Liver (tissue), 9 donors: ENCODE results near the gene FGF12. TPM values are rescaled to one million over a fixed set of nuclear protein-coding genes. Genes with fewer than 3 reads are reported as not detected.

Source experiments
- DNase-seq: peaks from one replicate; pipeline ENCODE4 v3.0.0-alpha.2; 2017; ENCODE audit warnings: low spot score
- H3K27ac ChIP-seq, 2 donors: one replicate each; pipeline ENCODE4 v1.7.0; 2013; ENCODE audit warnings: inconsistent platforms in 2 of 2, low read length in 2 of 2, control low read depth in 1 of 2, low read depth in 1 of 2, mild to moderate bottlenecking in 1 of 2
- H3K27me3 ChIP-seq, 4 donors: one replicate each; pipeline versions ENCODE4 v1.6.1 to v1.7.0; 2013; ENCODE audit warnings: low read length in 3 of 4, inconsistent platforms in 1 of 4, mild to moderate bottlenecking in 1 of 4, moderate library complexity in 1 of 4; ENCODE audit not compliant: control insufficient read depth in 4 of 4, insufficient read depth in 4 of 4
- H3K36me3 ChIP-seq, 4 donors: one replicate each; pipeline versions ENCODE4 v1.6.1 to v1.7.0; 2013; ENCODE audit warnings: low read length in 3 of 4, mild to moderate bottlenecking in 3 of 4, low read depth in 1 of 4, moderate library complexity in 1 of 4; ENCODE audit not compliant: control insufficient read depth in 4 of 4, insufficient read depth in 3 of 4
- H3K4me1 ChIP-seq, 4 donors: one replicate each; pipeline versions ENCODE4 v1.6.1 to v1.7.0; 2013; ENCODE audit warnings: low read length in 3 of 4, mild to moderate bottlenecking in 3 of 4, moderate library complexity in 1 of 4; ENCODE audit not compliant: control insufficient read depth in 4 of 4, insufficient read depth in 4 of 4
- H3K4me3 ChIP-seq, 3 donors: one replicate each; pipeline versions ENCODE4 v1.6.1 to v1.7.0; 2013; ENCODE audit warnings: low read length in 3 of 3, control low read depth in 1 of 3, low read depth in 1 of 3, mild to moderate bottlenecking in 1 of 3
- H3K9ac ChIP-seq, 2 donors: one replicate each; pipeline ENCODE4 v1.7.0; 2013; ENCODE audit warnings: low read length in 2 of 2, mild to moderate bottlenecking in 2 of 2, moderate library complexity in 2 of 2, control low read depth in 1 of 2, low read depth in 1 of 2
- H3K9me3 ChIP-seq, 4 donors: one replicate each; pipeline versions ENCODE4 v1.6.1 to v1.7.0; 2013; ENCODE audit warnings: low read length in 3 of 4; ENCODE audit not compliant: control insufficient read depth in 4 of 4
- EGR1 ChIP-seq, 2 donors: IDR thresholded peaks; 2 replicates each; pipeline ENCODE4 v1.6.1; 2016 to 2018; ENCODE audit warnings: antibody characterized with exemption in 2 of 2, low read depth in 2 of 2
- FOXA1 ChIP-seq: IDR thresholded peaks from 2 replicates; pipeline ENCODE4 v1.6.1; 2016; ENCODE audit warnings: antibody characterized with exemption
- FOXA2 ChIP-seq: IDR thresholded peaks from 2 replicates; pipeline ENCODE4 v1.6.1; 2016; ENCODE audit warnings: antibody characterized with exemption
- GABPA ChIP-seq, 2 donors: IDR thresholded peaks in 1 of 2; conservative IDR thresholded peaks in 1 of 2; 2 replicates each; pipeline ENCODE4 v1.6.1; 2016; ENCODE audit warnings: antibody characterized with exemption in 2 of 2, mild to moderate bottlenecking in 1 of 2, moderate library complexity in 1 of 2
- HNF4A ChIP-seq, 2 donors: conservative IDR thresholded peaks; 2 replicates each; pipeline ENCODE4 v1.6.1; 2016; ENCODE audit warnings: antibody characterized with exemption in 2 of 2, mild to moderate bottlenecking in 2 of 2
- HNF4G ChIP-seq: IDR thresholded peaks from 2 replicates; pipeline ENCODE4 v1.6.1; 2016; ENCODE audit warnings: antibody characterized with exemption
- JUND ChIP-seq, 2 donors: IDR thresholded peaks; 2 replicates each; pipeline ENCODE4 v1.6.1; 2016; ENCODE audit warnings: antibody characterized with exemption in 2 of 2
- MAX ChIP-seq: IDR thresholded peaks from 2 replicates; pipeline ENCODE4 v1.6.1; 2016; ENCODE audit warnings: antibody characterized with exemption
- NR2F2 ChIP-seq: IDR thresholded peaks from 2 replicates; pipeline ENCODE4 v1.6.1; 2016; ENCODE audit warnings: antibody characterized with exemption
- RAD21 ChIP-seq, 2 donors: IDR thresholded peaks; 2 replicates each; pipeline ENCODE4 v1.6.1; 2016; ENCODE audit warnings: antibody characterized with exemption in 2 of 2, mild to moderate bottlenecking in 2 of 2
- REST ChIP-seq: IDR thresholded peaks from 2 replicates; pipeline ENCODE4 v1.6.1; 2016; ENCODE audit warnings: antibody characterized with exemption, mild to moderate bottlenecking
- RXRA ChIP-seq, 2 donors: IDR thresholded peaks; 2 replicates each; pipeline ENCODE4 v1.6.1; 2017 to 2018; ENCODE audit warnings: antibody characterized with exemption in 2 of 2, mild to moderate bottlenecking in 1 of 2
- SP1 ChIP-seq: IDR thresholded peaks from 2 replicates; pipeline ENCODE4 v1.6.1; 2018; ENCODE audit warnings: antibody characterized with exemption, mild to moderate bottlenecking
- TAF1 ChIP-seq: conservative IDR thresholded peaks from 2 replicates; pipeline ENCODE4 v1.6.1; 2016; ENCODE audit warnings: antibody characterized with exemption, mild to moderate bottlenecking
- YY1 ChIP-seq: IDR thresholded peaks from 2 replicates; pipeline ENCODE4 v1.6.1; 2016; ENCODE audit warnings: antibody characterized with exemption, mild to moderate bottlenecking
- WGBS: extraction: QIAGEN DNeasy Blood & Tissue Kit; methylation state at CpG from one replicate; pipeline ENCODE4 v1.1.7; 2013; 5-methylcytosine and 5-hydroxymethylcytosine counted together
- polyA plus RNA-seq, 2 donors: library from polyadenylated mRNA; stranded (reverse) in 1 of 2; unstranded in 1 of 2; fragments of 200-250 nt in 1 of 2; fragments of >200 nt in 1 of 2; fragmentation: Nextera tagmentation in 1 of 2; extraction: Ambion mirVana in 1 of 2; gene quantifications; one replicate each; pipeline versions ENCODE4 v1.2.1 to v1.2.3, GENCODE V29; 2013 to 2015
- total RNA-seq, 2 donors: library from RNA; depleted of rRNA; stranded (reverse); fragments of >200 nt; gene quantifications; one replicate each; pipeline ENCODE4 v1.2.3, GENCODE V29; 2014
- TF ChIP-seq, protein P1 (sequence below): fragments of 150-350 bp; IDR thresholded peaks from 2 replicates; pipeline ENCODE4 v1.5.1; 2017; ENCODE audit warnings: improper control_type of control experiment, low read depth, low read length; ENCODE audit not compliant: missing input control
- TF ChIP-seq, protein P2 (sequence below): IDR thresholded peaks from 2 replicates; pipeline ENCODE4 v1.6.1; 2016; ENCODE audit warnings: antibody characterized with exemption
- TF ChIP-seq, protein P3 (sequence below): IDR thresholded peaks from 2 replicates; pipeline ENCODE4 v1.6.1; 2016; ENCODE audit warnings: antibody characterized with exemption
- donor health status: healthy.
- donor health status: healthy.
- donor health status: healthy.
- donor health status: healthy.
- donor health status: healthy.

FGF12 gene
- total and polyA plus RNA-seq, 4 donors: 0.11 to 0.59 (median 0.19) TPM

GRCh38 chr3:192273001-192273696 is 454.2 kb downstream of the FGF12 start:
- peaks cover 0 to 4% (median 0%) of the 10 kb centered on the region in 4 donors for H3K9me3 ChIP-seq
- 88% methylated on average over 3 of the region's 3 CpGs for WGBS
- H3K36me3 ChIP-seq: no peaks in the 10 kb centered on the region
- no peak for DNase-seq
- H3K4me3 ChIP-seq: no peak overlapping the region
- no peak overlapping the region for H3K9ac ChIP-seq
- H3K4me1 ChIP-seq: no peaks in the 10 kb centered on the region
- TF ChIP-seq REST (no peak), MAX (no peak), FOXA2 (no peak), SP1 (no peak), NR2F2 (no peak), EGR1 (IDR thresholded peaks at IDR 0.05; ENCODE audit: low read depth in 2 of 2) (no peak), HNF4G (no peak), YY1 (no peak), TAF1 (no peak), JUND (IDR thresholded peaks at IDR 0.05) (no peak), RXRA (IDR thresholded peaks at IDR 0.05) (no peak), GABPA (IDR thresholded peaks at IDR 0.05 in 1 of 2, conservative IDR thresholded peaks at IDR 0.05 in 1 of 2) (no peak), RAD21 (IDR thresholded peaks at IDR 0.05) (no peak), HNF4A (conservative IDR thresholded peaks at IDR 0.05) (no peak), FOXA1 (no peak)
- TF ChIP-seq, protein P1, sequence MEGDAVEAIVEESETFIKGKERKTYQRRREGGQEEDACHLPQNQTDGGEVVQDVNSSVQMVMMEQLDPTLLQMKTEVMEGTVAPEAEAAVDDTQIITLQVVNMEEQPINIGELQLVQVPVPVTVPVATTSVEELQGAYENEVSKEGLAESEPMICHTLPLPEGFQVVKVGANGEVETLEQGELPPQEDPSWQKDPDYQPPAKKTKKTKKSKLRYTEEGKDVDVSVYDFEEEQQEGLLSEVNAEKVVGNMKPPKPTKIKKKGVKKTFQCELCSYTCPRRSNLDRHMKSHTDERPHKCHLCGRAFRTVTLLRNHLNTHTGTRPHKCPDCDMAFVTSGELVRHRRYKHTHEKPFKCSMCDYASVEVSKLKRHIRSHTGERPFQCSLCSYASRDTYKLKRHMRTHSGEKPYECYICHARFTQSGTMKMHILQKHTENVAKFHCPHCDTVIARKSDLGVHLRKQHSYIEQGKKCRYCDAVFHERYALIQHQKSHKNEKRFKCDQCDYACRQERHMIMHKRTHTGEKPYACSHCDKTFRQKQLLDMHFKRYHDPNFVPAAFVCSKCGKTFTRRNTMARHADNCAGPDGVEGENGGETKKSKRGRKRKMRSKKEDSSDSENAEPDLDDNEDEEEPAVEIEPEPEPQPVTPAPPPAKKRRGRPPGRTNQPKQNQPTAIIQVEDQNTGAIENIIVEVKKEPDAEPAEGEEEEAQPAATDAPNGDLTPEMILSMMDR: no peak
- TF ChIP-seq, protein P2, sequence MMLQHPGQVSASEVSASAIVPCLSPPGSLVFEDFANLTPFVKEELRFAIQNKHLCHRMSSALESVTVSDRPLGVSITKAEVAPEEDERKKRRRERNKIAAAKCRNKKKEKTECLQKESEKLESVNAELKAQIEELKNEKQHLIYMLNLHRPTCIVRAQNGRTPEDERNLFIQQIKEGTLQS: no peak
- TF ChIP-seq, protein P3, sequence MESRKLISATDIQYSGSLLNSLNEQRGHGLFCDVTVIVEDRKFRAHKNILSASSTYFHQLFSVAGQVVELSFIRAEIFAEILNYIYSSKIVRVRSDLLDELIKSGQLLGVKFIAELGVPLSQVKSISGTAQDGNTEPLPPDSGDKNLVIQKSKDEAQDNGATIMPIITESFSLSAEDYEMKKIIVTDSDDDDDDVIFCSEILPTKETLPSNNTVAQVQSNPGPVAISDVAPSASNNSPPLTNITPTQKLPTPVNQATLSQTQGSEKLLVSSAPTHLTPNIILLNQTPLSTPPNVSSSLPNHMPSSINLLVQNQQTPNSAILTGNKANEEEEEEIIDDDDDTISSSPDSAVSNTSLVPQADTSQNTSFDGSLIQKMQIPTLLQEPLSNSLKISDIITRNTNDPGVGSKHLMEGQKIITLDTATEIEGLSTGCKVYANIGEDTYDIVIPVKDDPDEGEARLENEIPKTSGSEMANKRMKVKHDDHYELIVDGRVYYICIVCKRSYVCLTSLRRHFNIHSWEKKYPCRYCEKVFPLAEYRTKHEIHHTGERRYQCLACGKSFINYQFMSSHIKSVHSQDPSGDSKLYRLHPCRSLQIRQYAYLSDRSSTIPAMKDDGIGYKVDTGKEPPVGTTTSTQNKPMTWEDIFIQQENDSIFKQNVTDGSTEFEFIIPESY: no peak
- no peaks in the 10 kb centered on the region for H3K27me3 ChIP-seq
- no peak overlapping the region for H3K27ac ChIP-seq
